Central memory CD4-positive, alpha-beta T cell (primary cell): ENCODE results near the gene ANO7.

Source experiments
- DNase-seq: peaks from one replicate; pipeline ENCODE4 v3.0.0; 2022

The ANO7 gene

GRCh38 chr2:241158546-241158900 lies 30.0 kb upstream of the ANO7 start:
- no peak for DNase-seq

- no peak for DNase-seq
Observed at GRCh38 chr2:241159116-241159515, 29.4 kb upstream of the ANO7 start.

- no peak for DNase-seq
Observed at GRCh38 chr2:241160318-241160717, 28.2 kb upstream of the ANO7 start.

- DNase-seq = no peak
Observed at GRCh38 chr2:241161646-241162281, 26.7 kb upstream of the ANO7 start.

DNA sequence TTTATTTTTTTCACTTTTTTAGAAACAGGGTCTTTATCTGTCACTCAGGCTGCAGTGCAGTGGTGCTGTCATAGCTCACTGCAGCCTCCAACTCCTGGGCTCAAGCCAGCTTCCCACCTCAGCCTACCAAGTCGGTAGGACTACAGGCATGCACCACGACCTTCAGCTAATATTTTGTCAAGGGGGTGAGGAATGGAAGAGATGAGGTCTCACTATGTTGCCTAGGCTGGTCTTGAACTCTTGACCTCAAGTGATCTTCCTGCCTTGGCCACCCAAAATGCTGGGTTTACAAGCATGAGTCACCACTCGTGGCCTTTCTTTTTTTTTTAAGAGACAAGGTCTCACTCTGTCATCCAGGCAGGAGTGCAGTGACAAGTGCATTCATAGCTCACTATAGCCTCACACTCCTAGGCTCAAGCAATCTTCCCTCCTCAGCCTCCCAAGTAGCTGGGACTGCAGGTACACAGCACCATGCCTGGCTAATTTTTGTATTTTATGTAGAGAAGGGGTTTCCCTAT lies 24.8 kb upstream of the ANO7 start:
- DNase-seq = no peak

DNA sequence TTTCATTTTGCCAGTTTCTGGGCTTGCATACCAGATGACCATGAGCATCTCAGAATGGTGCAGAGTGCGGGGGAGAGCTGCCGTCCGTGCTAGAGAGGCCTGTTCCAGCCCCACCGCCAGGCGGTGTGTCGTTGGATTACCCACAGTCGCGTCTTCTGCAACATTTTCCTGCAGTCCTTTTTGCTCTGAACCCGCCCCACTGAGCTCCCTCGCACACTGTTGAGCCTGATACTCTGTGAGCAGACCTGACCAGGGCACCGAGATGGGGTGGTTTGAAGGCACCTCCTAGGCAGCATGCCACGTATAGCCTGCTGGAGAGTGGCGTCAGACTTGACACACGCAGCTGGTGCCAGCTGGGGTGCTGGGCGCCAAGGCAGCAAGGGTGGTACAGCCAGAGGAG lies 20.1 kb upstream of the ANO7 start:
- DNase-seq = no peak

- no peak for DNase-seq
Observed at GRCh38 chr2:241173557-241173956, 14.9 kb upstream of the ANO7 start.

- no peak for DNase-seq
Observed at GRCh38 chr2:241177526-241178334, 10.7 kb upstream of the ANO7 start.

DNA sequence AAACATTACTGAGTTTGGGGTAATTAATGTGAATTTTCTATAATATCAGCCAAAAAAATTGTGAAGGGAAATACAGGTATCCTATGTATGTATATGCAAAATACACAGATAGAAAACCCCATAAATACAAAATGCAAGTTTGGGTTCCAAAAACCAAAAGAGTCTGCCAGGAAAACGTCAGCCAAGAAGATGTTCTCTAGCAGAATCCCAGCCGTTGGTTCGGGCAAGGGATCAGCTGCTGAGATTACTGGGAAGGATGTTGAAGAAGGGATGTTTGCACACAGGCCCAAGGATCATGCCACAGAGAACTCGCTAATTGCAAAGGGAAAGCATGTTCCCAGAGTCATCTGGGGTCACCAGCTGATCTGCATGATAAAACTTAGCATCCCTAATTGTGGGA lies 9.5 kb upstream of the ANO7 start:
- no peak for DNase-seq

GRCh38 chr2:241179899-241180298 lies 8.6 kb upstream of the ANO7 start:
- DNase-seq = no peak

DNA sequence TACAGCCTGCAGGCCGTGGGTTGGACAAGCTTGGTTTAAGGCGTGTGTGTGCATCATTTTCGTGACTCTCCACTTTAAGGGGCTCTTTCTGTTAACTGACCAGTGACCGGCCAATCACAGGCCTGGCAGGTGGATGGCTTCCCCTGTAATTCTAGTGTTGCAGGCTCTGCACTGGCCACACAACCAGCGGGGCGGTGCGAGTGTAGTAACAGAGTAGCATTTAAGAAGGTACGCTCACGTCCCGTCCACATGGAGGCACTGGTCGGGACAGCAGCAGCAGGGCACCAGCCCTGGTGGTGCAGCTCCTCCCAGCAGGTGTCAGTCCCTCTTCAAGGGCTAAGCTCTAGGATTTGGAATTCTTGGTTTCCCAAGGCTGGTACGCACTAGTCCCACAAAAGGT lies 8.0 kb upstream of the ANO7 start:
- no peak for DNase-seq

- no peak for DNase-seq
Observed at GRCh38 chr2:241182126-241182525, 6.4 kb upstream of the ANO7 start.

- no peak for DNase-seq
Observed at GRCh38 chr2:241182531-241183133, 5.8 kb upstream of the ANO7 start.

DNA sequence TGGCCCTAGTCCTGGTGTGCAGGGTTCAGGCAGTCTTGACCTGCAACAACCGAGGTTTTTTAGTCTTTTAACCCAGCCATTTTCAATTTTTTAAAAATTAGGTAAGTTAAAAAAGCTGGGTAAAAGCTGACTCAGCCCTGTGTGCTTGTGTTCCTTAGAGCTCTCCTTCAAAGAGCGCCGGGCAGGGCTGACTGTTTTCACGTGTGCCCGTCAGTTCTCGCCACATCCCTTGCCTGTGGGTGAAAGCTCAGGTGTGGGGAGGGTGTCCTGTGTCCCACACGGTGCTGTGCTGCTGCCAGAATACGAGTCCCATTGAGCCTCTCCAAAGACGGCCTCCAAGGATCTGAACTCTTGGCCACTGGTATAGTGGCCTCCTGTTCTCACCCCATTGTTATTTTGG lies 5.3 kb upstream of the ANO7 start:
- DNase-seq = no peak

DNA sequence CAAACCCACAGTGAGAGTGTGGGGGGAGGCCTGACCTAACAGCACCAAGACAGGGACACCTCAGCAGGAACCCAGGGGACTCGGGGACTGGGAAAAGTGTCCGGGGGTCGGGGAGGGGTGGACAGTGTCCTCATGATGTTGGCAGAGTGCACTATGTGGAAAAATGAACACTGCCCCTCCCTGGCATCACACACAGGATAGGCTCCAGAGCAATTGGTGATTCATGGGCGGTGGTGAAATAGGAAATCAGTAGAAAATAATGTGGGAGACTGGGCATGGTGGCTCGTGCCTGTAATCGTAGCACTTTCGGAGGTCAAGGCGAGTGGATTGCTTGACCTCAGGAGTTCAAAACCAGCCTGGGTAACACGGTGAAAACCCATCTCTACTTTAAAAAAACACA lies 3.6 kb upstream of the ANO7 start:
- DNase-seq = no peak

DNA sequence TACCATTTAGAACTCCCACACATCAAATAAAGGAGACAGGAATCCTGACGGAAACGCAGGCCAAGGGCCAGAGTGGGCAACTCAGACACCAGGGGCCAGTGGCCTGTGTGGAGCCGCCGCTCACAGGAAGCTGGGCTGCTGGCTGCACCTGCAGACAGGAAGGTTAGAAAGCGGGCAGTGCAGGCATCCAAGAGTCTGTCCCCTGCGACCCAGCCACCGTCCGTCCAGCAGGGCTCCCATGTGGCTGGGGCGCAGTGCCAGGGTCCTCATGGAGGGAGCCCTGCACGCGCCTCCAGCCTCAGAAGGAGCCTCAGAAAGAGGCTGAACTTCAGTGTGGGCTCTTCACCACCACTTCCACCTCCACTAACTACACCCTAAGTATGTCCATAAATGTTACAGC lies 2.5 kb upstream of the ANO7 start:
- DNase-seq = no peak

DNA sequence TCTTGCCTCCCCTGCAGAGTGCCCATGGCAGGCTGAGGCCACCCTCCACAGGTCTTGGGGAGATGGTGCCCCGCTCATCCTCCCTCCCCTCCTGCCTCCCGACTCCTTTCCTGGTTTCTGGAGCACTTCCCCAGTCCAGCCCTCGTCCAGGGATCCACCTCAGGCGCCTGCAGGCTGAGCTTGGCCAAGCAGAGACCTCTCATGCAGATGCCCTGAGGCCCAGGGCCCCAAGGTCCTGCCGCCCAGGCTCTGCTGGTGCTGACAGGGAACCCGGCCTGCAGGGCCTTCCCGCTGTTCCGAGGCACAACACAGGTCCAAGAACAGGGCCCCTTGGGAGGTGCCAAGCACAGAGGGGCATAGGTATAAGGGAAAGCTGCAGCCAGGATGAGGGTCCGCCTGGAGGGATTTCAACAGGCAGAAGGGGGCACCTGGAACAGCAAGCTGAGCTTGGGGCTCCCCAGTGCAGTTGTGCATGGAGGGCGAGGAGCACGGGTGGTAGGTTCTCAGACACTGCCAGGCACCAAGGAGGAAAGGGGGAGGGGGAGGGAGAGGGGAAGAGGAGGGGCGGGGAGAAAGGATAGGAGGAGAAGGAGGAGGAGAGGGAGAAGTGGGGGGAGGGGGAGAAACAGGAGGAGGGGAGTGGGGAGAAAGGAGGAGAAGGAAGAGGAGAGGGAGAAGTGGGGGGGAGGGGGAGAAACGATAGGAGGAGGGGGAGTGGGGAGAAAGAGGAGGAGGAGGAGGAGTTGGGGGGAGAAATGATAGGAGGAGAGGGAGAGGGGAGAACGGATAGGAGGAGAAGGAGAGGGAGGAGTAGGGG lies 1.2 kb upstream of the ANO7 start:
- no peak for DNase-seq

DNA sequence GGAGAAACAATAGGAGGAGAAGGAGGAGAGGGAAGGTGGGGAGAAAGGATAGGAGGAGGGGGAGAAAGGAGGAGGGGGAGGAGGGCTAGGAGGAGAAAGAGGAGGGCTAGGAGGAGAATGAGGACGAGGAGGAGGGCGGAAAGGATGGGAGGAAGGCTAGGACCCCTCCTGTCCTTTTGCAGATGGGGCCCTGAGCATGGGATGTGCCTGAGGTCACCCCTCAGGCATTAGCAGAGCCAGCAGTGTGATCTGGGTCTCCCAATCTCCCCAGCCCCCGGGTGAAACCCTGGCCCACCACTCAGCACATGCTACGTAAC lies 601 bp upstream of the ANO7 start:
- no peak for DNase-seq

- DNase-seq = no peak
Observed at GRCh38 chr2:241189093-241189855, 797 bp downstream of the ANO7 start.

DNA sequence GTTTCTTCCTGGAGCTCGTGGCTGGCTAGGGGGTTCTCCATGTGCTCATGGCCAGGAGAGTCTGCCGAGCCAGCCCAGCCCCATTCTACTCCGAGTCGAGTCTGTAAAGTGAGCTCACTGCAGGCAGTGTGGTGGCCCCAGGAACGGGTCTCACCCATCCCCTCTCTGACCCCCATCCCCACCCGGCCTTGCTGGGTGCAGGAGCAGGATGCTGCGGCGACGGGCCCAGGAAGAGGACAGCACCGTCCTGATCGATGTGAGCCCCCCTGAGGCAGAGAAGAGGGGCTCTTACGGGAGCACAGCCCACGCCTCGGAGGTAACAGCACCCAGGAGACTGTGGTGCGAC lies 1.4 kb downstream of the ANO7 start:
- no peak for DNase-seq

- DNase-seq = no peak
Observed at GRCh38 chr2:241190291-241190981, 2.0 kb downstream of the ANO7 start.

DNA sequence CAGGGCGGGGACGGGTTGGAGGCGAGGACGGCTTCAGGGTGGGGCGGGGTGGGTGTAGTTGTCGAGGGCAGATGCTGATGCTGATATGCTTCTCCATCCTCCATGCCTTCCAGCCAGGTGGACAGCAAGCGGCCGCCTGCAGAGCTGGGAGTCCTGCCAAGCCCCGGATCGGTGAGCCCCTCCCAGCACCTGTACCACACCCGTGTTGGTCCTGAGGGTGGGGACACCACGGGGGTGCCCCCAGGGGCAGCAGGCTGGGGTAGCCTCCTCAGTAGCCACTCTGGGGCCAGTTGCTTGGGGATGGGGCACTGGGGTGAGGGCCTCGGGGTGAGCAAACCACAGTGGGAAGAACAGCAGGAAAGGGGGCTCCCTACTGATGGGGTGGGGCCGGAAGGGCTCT lies 2.6 kb downstream of the ANO7 start:
- no peak for DNase-seq
